NCI-H1105 treated with DMSO at 0.1 percent for 48 hours (cell line): ENCODE data around the gene TEX11.

Experiments used
- DNase-seq: peaks from one replicate; lab custom pipeline; 2025; lab: John Stamatoyannopoulos, UW

Gene TEX11

DNA sequence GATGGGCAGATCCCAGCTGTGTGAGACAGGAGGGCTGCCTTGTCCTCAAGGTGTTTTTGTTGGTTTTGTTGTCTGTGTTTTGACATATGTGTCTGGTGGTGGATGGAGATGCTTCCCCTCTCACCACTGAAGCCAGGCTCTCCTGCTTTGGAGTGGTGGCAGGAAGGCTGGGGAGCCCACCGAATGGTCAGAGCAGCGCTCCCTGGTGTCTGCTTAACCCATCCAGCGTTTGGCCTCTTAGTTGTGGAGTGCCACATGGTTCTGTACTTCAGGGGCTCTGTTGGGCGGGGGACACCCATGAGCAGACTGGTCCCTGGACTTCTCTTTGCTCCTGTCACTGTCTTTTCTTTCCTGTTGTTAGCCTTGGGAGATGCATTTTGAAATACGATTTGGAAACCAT, 412.0 kb downstream of the TEX11 start:
- no peak for DNase-seq

DNA sequence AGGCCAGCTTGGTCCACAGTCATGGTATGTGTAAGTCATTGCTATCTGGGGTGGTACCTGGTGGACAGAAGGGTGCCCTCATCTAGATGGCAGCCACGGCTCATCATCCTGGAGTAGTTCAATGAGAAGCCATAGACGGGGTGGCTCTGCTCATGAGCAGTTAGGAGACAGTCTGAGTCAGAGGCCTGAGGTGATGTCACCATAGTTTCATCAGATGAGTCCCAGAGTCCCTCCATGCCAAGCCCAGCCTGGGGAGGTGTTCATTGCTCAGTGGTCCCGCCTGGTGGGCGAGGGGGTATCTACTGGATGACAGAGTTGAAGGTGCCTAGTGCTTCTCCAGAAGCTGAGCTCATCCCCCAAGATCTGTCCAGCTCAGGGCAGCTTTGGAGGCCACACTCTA, 414.1 kb downstream of the TEX11 start:
- no peak for DNase-seq

DNA sequence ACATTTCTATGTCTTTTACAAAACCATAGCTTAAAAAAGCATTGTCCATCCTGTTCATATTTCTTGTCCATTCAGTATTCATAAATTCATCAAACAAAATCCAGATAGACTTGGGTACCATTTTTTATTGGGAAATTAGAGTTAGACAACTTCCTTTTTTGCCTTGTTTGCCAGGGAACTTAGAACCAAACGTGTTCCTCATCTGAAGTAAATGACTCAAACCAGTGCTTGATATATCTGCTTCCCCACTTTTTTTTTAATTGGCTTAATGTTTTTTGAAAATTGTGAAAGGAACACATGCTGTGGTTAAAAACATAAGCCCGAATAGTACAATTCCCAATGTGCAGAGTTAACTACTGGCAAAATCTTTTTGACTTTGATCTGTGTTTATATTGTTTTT, 419.7 kb downstream of the TEX11 start:
- DNase-seq: no peak

DNA sequence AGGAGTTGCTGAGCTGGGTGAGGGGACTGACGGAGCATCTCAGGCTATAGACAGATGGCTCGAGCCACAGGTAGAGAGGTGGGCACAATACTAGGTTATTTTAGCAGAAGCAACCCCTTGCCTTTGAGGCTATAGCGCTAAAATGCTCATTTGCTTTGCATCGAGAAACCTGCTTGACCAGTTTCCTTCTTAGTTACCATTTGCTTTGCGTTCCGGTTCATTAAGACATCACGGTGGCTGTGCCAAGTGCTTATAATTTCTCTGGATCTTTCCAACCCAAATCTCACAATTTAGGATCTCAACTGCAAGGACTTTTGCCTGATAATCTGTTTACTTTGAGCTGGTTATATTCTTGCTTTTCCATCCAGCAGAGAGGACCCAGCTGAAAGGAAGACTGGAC, 423.0 kb downstream of the TEX11 start:
- DNase-seq: peak; percentile 43

DNA sequence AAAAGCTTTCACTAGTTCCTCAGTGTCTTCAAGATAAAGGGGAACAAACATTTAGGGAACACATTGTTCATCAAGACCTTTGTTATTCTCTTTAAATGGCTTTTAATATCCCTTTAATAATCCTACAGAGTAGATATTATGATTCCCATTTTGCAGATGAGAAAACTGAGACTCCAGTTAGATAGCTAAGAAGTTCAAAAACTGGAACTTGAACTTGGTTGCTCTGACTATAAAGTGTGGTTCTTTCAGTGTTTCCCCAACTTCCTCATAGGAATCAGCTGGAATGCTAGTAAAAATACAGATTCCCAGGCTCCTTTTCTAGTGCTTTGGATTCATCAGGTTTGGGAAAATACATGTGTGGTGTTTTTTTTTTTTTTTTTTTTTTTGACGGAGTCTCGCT, 426.2 kb downstream of the TEX11 start:
- no peak for DNase-seq

DNA sequence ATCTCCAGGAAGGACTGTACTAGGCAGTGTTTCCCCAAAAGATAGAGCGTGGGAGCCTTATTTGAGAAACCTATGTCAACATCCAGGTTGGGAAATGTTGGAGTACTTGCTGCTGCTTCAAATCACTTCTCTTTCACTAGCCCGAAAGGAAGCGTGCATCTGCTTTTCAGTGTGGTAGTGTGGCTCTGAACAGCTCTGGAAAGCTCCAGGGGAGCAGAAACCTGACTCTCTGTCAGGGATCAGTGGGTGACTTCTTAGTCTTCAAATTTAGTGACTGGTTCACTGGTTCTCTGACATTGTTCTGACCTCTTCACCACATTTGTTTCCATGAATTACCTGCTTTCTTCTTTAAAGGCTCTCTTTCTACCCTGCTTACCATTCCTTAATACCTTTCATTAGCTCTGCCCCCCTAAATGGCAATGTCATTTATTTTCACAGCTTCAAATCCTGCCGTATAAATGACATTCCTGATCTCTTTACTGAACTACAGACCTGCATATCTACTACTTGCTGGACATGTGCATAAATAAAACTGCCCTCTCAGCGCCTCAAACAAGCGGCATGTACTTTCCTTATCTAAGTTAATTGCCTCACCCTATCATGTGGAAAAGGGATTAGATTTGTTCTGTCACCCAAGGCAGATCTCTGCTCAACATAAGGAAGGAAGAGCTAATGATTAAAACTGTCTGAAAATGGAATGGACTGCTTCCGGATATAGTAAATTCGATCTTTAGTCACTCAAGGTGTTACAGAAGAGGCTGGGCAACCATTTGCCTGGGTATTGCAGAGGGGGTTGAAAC, 426.8 kb downstream of the TEX11 start:
- no peak for DNase-seq

DNA sequence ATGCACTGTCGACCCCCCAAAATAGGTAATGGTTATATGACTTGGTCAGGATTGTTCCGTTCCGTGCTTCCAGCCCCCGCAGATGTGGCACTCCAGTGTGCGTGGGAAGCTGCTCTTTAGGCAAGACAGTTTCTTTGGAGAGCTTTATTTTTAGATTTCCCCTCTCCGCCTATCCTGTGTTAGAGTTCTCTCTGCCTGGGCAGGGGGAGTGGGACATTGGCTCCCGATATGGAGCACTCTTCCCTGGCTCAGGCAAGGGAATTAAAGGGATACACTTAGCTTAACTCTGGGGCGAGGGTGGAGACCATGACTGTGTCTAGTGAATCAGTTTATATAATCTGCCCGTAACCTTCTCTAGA, 427.9 kb downstream of the TEX11 start:
- DNase-seq: no peak

DNA sequence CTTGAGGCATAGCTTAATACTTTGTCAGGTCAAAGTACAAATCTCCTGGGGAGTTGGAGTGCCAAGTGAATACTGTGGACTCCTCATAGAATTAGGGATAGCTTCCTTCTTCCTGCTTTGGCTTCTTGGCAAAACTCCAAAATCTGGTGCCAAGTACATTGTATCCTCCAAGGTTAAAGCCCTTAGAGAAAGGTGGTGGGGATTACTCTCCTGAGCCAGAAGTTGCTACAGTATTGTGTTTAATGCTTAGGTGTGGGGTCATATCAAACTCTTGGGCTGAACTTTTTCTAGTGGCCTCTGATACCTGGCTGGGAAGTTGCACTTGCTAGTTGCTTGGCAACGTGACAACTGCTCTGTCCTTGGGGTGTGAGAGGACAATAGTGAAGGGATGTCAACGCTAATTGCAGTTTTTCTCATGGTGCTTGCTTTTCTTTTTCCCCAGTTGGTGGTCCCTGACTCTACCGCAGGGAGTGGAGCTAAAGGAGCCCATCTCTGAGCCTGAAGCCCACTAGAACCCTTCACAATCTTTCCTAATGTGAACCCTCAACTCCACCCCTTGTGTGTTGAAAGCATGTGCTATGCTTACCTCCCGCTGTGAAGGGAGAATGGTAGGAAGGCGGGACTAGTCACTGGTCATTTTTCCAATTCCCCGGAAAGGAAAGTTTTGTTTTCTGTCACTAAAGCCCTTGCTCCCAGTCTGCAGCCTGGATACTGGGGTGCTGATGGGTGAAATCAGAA, 428.4 kb downstream of the TEX11 start:
- no peak for DNase-seq

DNA sequence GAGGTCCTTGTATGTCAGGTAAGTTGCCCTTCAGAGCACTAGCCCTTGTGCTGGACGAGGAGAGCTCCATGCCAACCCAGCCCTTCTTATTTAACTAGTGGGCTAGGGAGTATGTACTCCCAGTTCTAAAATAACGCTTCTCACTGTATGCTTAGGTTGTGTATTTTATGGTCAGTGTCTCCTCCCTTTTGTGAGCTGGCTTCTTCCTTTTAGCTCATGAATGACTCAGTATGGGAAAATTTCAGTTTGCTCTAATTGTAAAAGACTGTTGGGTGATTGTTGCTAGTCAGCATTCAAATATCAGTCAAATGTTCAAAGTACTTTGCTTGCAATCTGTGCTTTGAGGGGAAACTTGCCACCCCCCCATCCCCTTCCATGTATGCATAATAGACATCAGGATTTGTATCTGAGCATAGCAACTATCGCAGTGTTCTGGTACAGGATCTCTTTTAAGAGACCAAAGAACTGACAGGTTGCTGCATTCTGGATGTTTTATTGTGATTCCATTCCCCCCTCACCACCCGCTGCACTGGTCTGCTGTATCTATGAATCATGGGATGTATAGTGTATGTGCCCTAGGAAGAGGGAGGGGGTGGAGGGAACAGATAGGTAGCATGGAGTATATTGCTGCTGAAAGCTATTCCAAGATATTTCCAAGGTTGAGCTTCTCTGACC, 429.1 kb downstream of the TEX11 start:
- no peak for DNase-seq
